Calu3 (cell line): ENCODE measurements around the gene CUL2. TPM values are rescaled to one million over a fixed set of nuclear protein-coding genes. Genes with fewer than 3 reads are reported as not detected.

Experiments used
- BruUV-seq: library from RNA; stranded (reverse); fragments of 400-500 nt; replicated peaks from 2 replicates; lab custom pipeline; 2021; lab: Mats Ljungman, UMichigan
- CTCF ChIA-PET: fragments of 300-600 bp; sonication (Branson Sonifier 250); formaldehyde crosslinking; loops from one replicate; lab custom pipeline; 2022; ENCODE audit warnings: antibody characterized with exemption; lab: Charles Lee
- DNase-seq: peaks from one replicate; pipeline ENCODE4 v3.0.0; 2022
- H3K27ac Mint-ChIP-seq: one replicate; pipeline ENCODE4 v1.8.0; 2022; ENCODE audit warnings: mixed read lengths; ENCODE audit not compliant: unreplicated experiment
- H3K27me3 Mint-ChIP-seq: one replicate; pipeline ENCODE4 v1.8.0; 2022; ENCODE audit warnings: mixed read lengths; ENCODE audit not compliant: unreplicated experiment
- H3K36me3 Mint-ChIP-seq: one replicate; pipeline ENCODE4 v1.8.0; 2022; ENCODE audit warnings: mild to moderate bottlenecking, moderate library complexity, mixed read lengths; ENCODE audit not compliant: insufficient read depth, unreplicated experiment
- H3K4me1 Mint-ChIP-seq: one replicate; pipeline ENCODE4 v1.8.0; 2022; ENCODE audit warnings: mild to moderate bottlenecking, low read depth, mixed read lengths; ENCODE audit not compliant: unreplicated experiment
- H3K4me3 Mint-ChIP-seq: one replicate; pipeline ENCODE4 v1.8.0; 2022; ENCODE audit warnings: mild to moderate bottlenecking, low read depth, moderate library complexity, mixed read lengths; ENCODE audit not compliant: unreplicated experiment
- H3K9me3 Mint-ChIP-seq: one replicate; pipeline ENCODE4 v1.8.0; 2022; ENCODE audit warnings: low read depth, mixed read lengths; ENCODE audit not compliant: unreplicated experiment
- CTCF ChIP-seq: fragments of 200-600 bp; IDR thresholded peaks from one replicate; pipeline ENCODE4 v1.8.0; 2022; ENCODE audit warnings: antibody characterized with exemption; ENCODE audit not compliant: unreplicated experiment
- intact Hi-C: fragments of 100-400 bp; cut with micrococcal nuclease; formaldehyde crosslinking; loops from one replicate; pipeline ENCODE4 v1.10.0; 2022; ENCODE audit not compliant: unreplicated experiment
- total RNA-seq: library from RNA; stranded (reverse); gene quantifications from 2 replicates; pipeline ENCODE4 v1.2.3, GENCODE V29; 2022

CUL2 gene
- total RNA-seq, 1 experiment from 2014 or later = 37.1 TPM

GRCh38 chr10:35007858-35008301 is 82.3 kb downstream of the CUL2 start:
- Mint-ChIP-seq H3K27me3 (no peaks in the 10 kb centered on the region), H3K4me1 (no peaks in the 10 kb centered on the region), H3K27ac (no peak overlapping the region), H3K36me3 (peaks cover 6% of the 10 kb centered on the region), H3K4me3 (no peak overlapping the region), H3K9me3 (no peaks in the 10 kb centered on the region)
- CTCF ChIA-PET = no interaction called here
- no peak for DNase-seq
- intact Hi-C loops = no loop called here
- no TSS peak for BruUV-seq
- TF ChIP-seq CTCF = no peak

GRCh38 chr10:35006836-35007235 is 83.3 kb downstream of the CUL2 start:
- Mint-ChIP-seq H3K4me3 (no peak overlapping the region), H3K27ac (no peak overlapping the region), H3K27me3 (no peaks in the 10 kb centered on the region), H3K36me3 (peaks cover 5% of the 10 kb centered on the region), H3K4me1 (no peaks in the 10 kb centered on the region), H3K9me3 (no peaks in the 10 kb centered on the region)
- no peak for DNase-seq
- intact Hi-C loops = no loop called here
- TF ChIP-seq CTCF = no peak
- CTCF ChIA-PET = no interaction called here
- BruUV-seq = no TSS peak

GRCh38 chr10:35005868-35006267 is 84.3 kb downstream of the CUL2 start:
- Mint-ChIP-seq H3K4me3 (no peak overlapping the region), H3K36me3 (peaks cover 5% of the 10 kb centered on the region), H3K27ac (no peak overlapping the region), H3K4me1 (no peaks in the 10 kb centered on the region), H3K9me3 (no peaks in the 10 kb centered on the region), H3K27me3 (no peaks in the 10 kb centered on the region)
- BruUV-seq = no TSS peak
- CTCF ChIA-PET = interaction anchor here (1.0 kb wide), 1 partner anchor 12 kb away, joined by 3 read pairs; no protein-coding TSS in a partner anchor
- no peak for TF ChIP-seq CTCF
- DNase-seq = no peak
- intact Hi-C loops = no loop called here

- BruUV-seq = no TSS peak
- no peak for DNase-seq
- no peak overlapping the region for H3K27ac Mint-ChIP-seq
- TF ChIP-seq CTCF = no peak
- no peaks in the 10 kb centered on the region for H3K9me3 Mint-ChIP-seq
- intact Hi-C loops = no loop called here
- no peaks in the 10 kb centered on the region for H3K4me1 Mint-ChIP-seq
- CTCF ChIA-PET = no interaction called here
- H3K36me3 Mint-ChIP-seq = no peaks in the 10 kb centered on the region
- no peak overlapping the region for H3K4me3 Mint-ChIP-seq
- no peaks in the 10 kb centered on the region for H3K27me3 Mint-ChIP-seq
Observed at GRCh38 chr10:35004651-35005050, 85.5 kb downstream of the CUL2 start.
